ENCODE measurements around the gene COASY. TPM values are rescaled to one million over a fixed set of nuclear protein-coding genes. Genes with fewer than 3 reads are reported as not detected.

COASY gene
- total and polyA plus RNA-seq, 2 of the 4 experiments (the other 2 are of a cell fraction) = 10.6 to 44.0 TPM

DNA sequence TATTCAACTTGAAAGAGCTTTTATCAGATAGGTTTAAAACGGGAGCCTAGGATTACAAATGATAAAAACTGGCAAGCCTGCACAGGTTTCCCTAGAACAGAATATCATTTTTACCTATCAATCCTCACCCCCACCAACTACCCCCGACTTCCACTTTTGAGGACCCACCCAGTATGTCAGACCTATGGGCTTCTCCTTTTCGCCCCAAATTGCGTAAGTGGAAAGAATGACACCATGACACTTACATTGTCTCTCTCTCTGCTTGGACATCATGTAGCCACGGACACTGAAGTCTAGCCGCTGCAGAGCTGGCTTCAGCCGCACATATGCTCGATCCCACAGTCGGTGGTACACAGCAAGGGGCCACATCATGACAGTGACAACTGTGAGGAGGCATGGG, 22.9 kb downstream of the COASY start:
- H3K56ac ChIP-seq (ENCODE audit: extremely low read depth, insufficient read depth, low read length) = no peak overlapping the region
- H3K9me1 ChIP-seq (ENCODE audit: insufficient read depth, low read length) = no peaks in the 10 kb centered on the region; the same call in 1 of the 2 replicates
- no peaks in the 10 kb centered on the region for H3K9me3 ChIP-seq (ENCODE audit: control insufficient read depth, insufficient read depth, low read length)
- H2BK15ac ChIP-seq (ENCODE audit: low read depth, low read length) = no peak overlapping the region
- H2BK5ac ChIP-seq (ENCODE audit: low read depth, low read length, poor library complexity, severe bottlenecking) = no peak overlapping the region
- no peak overlapping the region for H2BK120ac ChIP-seq (ENCODE audit: low read depth, low read length)
- ChIA-PET POLR2A (ENCODE audit: unreplicated experiment) (no interaction called here), CTCF (no interaction called here)
- no peak overlapping the region for H3K4me3 ChIP-seq (ENCODE audit: insufficient read depth, low read depth, low read length)
- no peaks in the 10 kb centered on the region for H3K4me1 ChIP-seq (ENCODE audit: control insufficient read depth, insufficient read depth, low read length)
- no peak overlapping the region for H3K4ac ChIP-seq (ENCODE audit: low read depth, low read length)
- in situ Hi-C loops (cut with MboI; ENCODE audit: low sequenced_read_pairs) (no loop called here), intact Hi-C loops (cut with micrococcal nuclease) (no loop called here), dilution Hi-C loops (cut with HindIII; ENCODE audit: low sequenced_read_pairs, unreplicated experiment) (no loop called here)
- no peak overlapping the region for H2AK5ac ChIP-seq (ENCODE audit: low read depth, low read length)
- no peak overlapping the region for H4K5ac ChIP-seq (ENCODE audit: low read depth, low read length)
- peaks cover 66% of the 10 kb centered on the region for H3K36me3 ChIP-seq (ENCODE audit: control insufficient read depth, insufficient read depth, low read length)
- H2BK20ac ChIP-seq (ENCODE audit: low read depth, low read length) = no peak overlapping the region
- H4K91ac ChIP-seq (ENCODE audit: insufficient read depth, low read depth, low read length) = no peak overlapping the region
- no peak overlapping the region for H3K18ac ChIP-seq (ENCODE audit: low read depth, low read length)
- H3K27me3 ChIP-seq (ENCODE audit: control insufficient read depth, insufficient read depth, low read length) = no peaks in the 10 kb centered on the region
- no peak overlapping the region for H2AK9ac ChIP-seq (replicated peaks; ENCODE audit: low read depth, low read length, poor library complexity)
- no peak overlapping the region for H3K4me2 ChIP-seq (ENCODE audit: low read depth, low read length)
- no peak for DNase-seq
- H3K23ac ChIP-seq (ENCODE audit: low read depth, low read length) = no peak overlapping the region
- no TSS peak for BruUV-seq (replicated peaks)
- H4K8ac ChIP-seq (ENCODE audit: low read depth in 2 of 2, low read length in 2 of 2) = no peak overlapping the region
- H3K79me1 ChIP-seq (ENCODE audit: low read depth in 1 of 2, low read length in 2 of 2) = peaks cover 4 to 12% of the 10 kb centered on the region in 2 experiments; a peak in 2 of 4 replicates
- no peak for ATAC-seq (ENCODE audit: low read depth)
- WGBS, 2 experiments (ENCODE audit: extremely low coverage in 2 of 2, insufficient read length in 1 of 2) = 100% methylated on average over 2 of the region's 9 CpGs; no CpG with 5 or more reads in 1 of the 2 experiments
- H3K9ac ChIP-seq (ENCODE audit: low read depth, low read length) = no peak overlapping the region
- no peak overlapping the region for H3K14ac ChIP-seq (replicated peaks; ENCODE audit: low read depth, low read length)
- TF ChIP-seq POLR2A (IDR thresholded peaks at IDR 0.05; ENCODE audit: low read depth, low read length) = no peak
- peaks cover 17% of the 10 kb centered on the region; the same call in 1 of the 2 replicates for H4K20me1 ChIP-seq (ENCODE audit: insufficient read depth, low read length)
- H2AFZ ChIP-seq (replicated peaks; ENCODE audit: low read length, poor library complexity) = no peak overlapping the region
- H3K27ac ChIP-seq (ENCODE audit: insufficient read depth, low read length) = no peak overlapping the region

All from IMR-90 (cell line).